H1 (cell line): ENCODE results near the gene FAT1. TPM values are rescaled to one million over a fixed set of nuclear protein-coding genes. Genes with fewer than 3 reads are reported as not detected.

ENCODE experiments used
- CTCF ChIA-PET: fragments of 300-600 bp; sonication (Branson Sonifier 250); formaldehyde crosslinking; loops from one replicate; lab custom pipeline; 2021; ENCODE audit not compliant: partially characterized antibody; lab: Charles Lee
- POLR2A ChIA-PET: fragments of 300-600 bp; sonication (Branson Sonifier 250); formaldehyde crosslinking; loops from one replicate; lab custom pipeline; 2021; ENCODE audit warnings: inconsistent platforms; ENCODE audit not compliant: partially characterized antibody; lab: Charles Lee
- DNase-seq, 2 experiments: peaks; one replicate each; pipeline versions ENCODE4 v3.0.0 to v3.0.0-alpha.2; 2010 to 2022; ENCODE audit warnings: low spot score in 2 of 2, low read depth in 1 of 2, mixed read lengths in 1 of 2
- FAIRE-seq: peaks from 2 replicates; lab custom pipeline; 2011; peaks lifted over from hg19 to GRCh38; lab: Jason Lieb, UNC
- H2AFZ ChIP-seq: 2 replicates; pipeline ENCODE4 v1.8.1; 2012; ENCODE audit warnings: low read length, inconsistent platforms
- H2AK5ac ChIP-seq: 2 replicates; pipeline ENCODE4 v1.6.1; 2013; ENCODE audit warnings: low read depth, low read length
- H2BK120ac ChIP-seq: replicated peaks from 2 replicates; pipeline ENCODE3; 2013; ENCODE audit warnings: low read depth, low read length, inconsistent platforms
- H2BK12ac ChIP-seq: 2 replicates; pipeline ENCODE4 v1.6.1; 2013; ENCODE audit warnings: low read depth, low read length
- H2BK15ac ChIP-seq: 2 replicates; pipeline ENCODE4 v1.6.1; 2013; ENCODE audit warnings: low read length
- H2BK20ac ChIP-seq: 2 replicates; pipeline ENCODE4 v1.6.1; 2013; ENCODE audit warnings: low read length
- H2BK5ac ChIP-seq: 2 replicates; pipeline ENCODE4 v1.6.1; 2013; ENCODE audit warnings: low read depth, low read length
- H3K14ac ChIP-seq: 2 replicates; pipeline ENCODE4 v1.6.1; 2013; ENCODE audit warnings: inconsistent platforms; ENCODE audit not compliant: insufficient read length
- H3K18ac ChIP-seq: 2 replicates; pipeline ENCODE4 v1.6.1; 2013; ENCODE audit warnings: low read length; ENCODE audit errors: extremely low read depth
- H3K23ac ChIP-seq: 2 replicates; pipeline ENCODE4 v1.6.1; 2013; ENCODE audit warnings: inconsistent platforms; ENCODE audit not compliant: insufficient read length
- H3K23me2 ChIP-seq: 2 replicates; pipeline ENCODE4 v1.6.1; 2013; ENCODE audit warnings: low read depth, low read length
- H3K27ac ChIP-seq: 2 replicates; pipeline ENCODE4 v1.6.1; 2011; ENCODE audit warnings: low read depth, low read length, inconsistent platforms
- H3K27me3 ChIP-seq, 4 experiments: replicated peaks in 1 of 4; 1 replicate in 1 of 4; 2 replicates in 3 of 4; pipeline versions ENCODE4 v1.6.1 to v1.8.1; 2011 to 2013; ENCODE audit warnings: low read length in 3 of 4, mild to moderate bottlenecking in 3 of 4, inconsistent platforms in 2 of 4, mixed read lengths in 2 of 4, moderate library complexity in 1 of 4; ENCODE audit not compliant: control insufficient read depth in 3 of 4, insufficient read depth in 3 of 4; ENCODE audit errors: extremely low read depth in 1 of 4
- H3K36me3 ChIP-seq, 4 experiments: 2 replicates each; pipeline versions ENCODE4 v1.6.1 to v1.8.1; 2011 to 2013; ENCODE audit warnings: mild to moderate bottlenecking in 4 of 4, low read length in 3 of 4, moderate library complexity in 2 of 4, control low read depth in 1 of 4, inconsistent platforms in 1 of 4; ENCODE audit not compliant: insufficient read depth in 4 of 4, control insufficient read depth in 2 of 4
- H3K4ac ChIP-seq: replicated peaks from 2 replicates; pipeline ENCODE3; 2013; ENCODE audit warnings: low read length, low read depth, mixed read lengths, inconsistent platforms; ENCODE audit not compliant: insufficient read length
- H3K4me1 ChIP-seq, 4 experiments: replicated peaks in 1 of 4; 1 replicate in 1 of 4; 2 replicates in 3 of 4; pipeline versions ENCODE4 v1.6.1 to v1.8.1; 2011 to 2013; ENCODE audit warnings: low read length in 3 of 4, inconsistent platforms in 2 of 4, mixed read lengths in 1 of 4; ENCODE audit not compliant: insufficient read depth in 4 of 4, control insufficient read depth in 3 of 4
- H3K4me2 ChIP-seq, 2 experiments: 2 replicates each; pipeline versions ENCODE4 v1.6.1 to v1.8.1; 2011 to 2013; ENCODE audit warnings: low read depth in 2 of 2, low read length in 2 of 2, control low read depth in 1 of 2, inconsistent platforms in 1 of 2, mild to moderate bottlenecking in 1 of 2; ENCODE audit not compliant: insufficient read depth in 1 of 2
- H3K4me3 ChIP-seq, 4 experiments: fragments of 200-600, 300-600 bp in 1 of 4; sonication (generic), shearing (Covaris generic), sonication (Bioruptor Twin) in 1 of 4; 2 replicates each; pipeline versions ENCODE4 v1.5.1 to v1.8.1; 2011 to 2016; ENCODE audit warnings: low read length in 4 of 4, low read depth in 3 of 4, control low read depth in 2 of 4, inconsistent platforms in 2 of 4, mild to moderate bottlenecking in 2 of 4, mixed read lengths in 1 of 4, moderate library complexity in 1 of 4; ENCODE audit not compliant: insufficient read depth in 2 of 4; ENCODE audit errors: extremely low read depth in 1 of 4
- H3K56ac ChIP-seq: replicated peaks from 2 replicates; pipeline ENCODE3; 2013; ENCODE audit warnings: low read depth, mild to moderate bottlenecking, mixed read lengths, low read length, inconsistent platforms; ENCODE audit not compliant: insufficient read length
- H3K79me1 ChIP-seq: 2 replicates; pipeline ENCODE4 v1.6.1; 2013; ENCODE audit warnings: low read depth, low read length, control low read depth
- H3K79me2 ChIP-seq, 2 experiments: 2 replicates each; pipeline versions ENCODE4 v1.6.1 to v1.8.1; 2012 to 2013; ENCODE audit warnings: low read length in 2 of 2, mild to moderate bottlenecking in 2 of 2, inconsistent platforms in 1 of 2; ENCODE audit not compliant: insufficient read depth in 2 of 2, control insufficient read depth in 1 of 2
- H3K9ac ChIP-seq, 4 experiments: replicated peaks in 1 of 4; 1 replicate in 1 of 4; 2 replicates in 3 of 4; pipeline versions ENCODE4 v1.6.1 to v1.8.1; 2011 to 2013; ENCODE audit warnings: low read depth in 3 of 4, low read length in 3 of 4, control low read depth in 2 of 4, mild to moderate bottlenecking in 2 of 4, moderate library complexity in 2 of 4, inconsistent platforms in 1 of 4; ENCODE audit errors: extremely low read depth in 1 of 4
- H3K9me3 ChIP-seq, 2 experiments: 2 replicates each; pipeline versions ENCODE4 v1.6.1 to v1.8.1; 2012 to 2013; ENCODE audit warnings: mild to moderate bottlenecking in 2 of 2, moderate library complexity in 2 of 2, control low read depth in 1 of 2, inconsistent platforms in 1 of 2, low read depth in 1 of 2, low read length in 1 of 2, mixed read lengths in 1 of 2; ENCODE audit not compliant: insufficient read depth in 2 of 2
- H4K20me1 ChIP-seq, 2 experiments: replicated peaks in 1 of 2; 2 replicates each; pipeline versions ENCODE3 to v1.8.1; 2011 to 2013; ENCODE audit warnings: inconsistent platforms in 2 of 2, low read length in 2 of 2, mild to moderate bottlenecking in 1 of 2; ENCODE audit not compliant: insufficient read depth in 2 of 2, control insufficient read depth in 1 of 2
- H4K5ac ChIP-seq: 2 replicates; pipeline ENCODE4 v1.6.1; 2013; ENCODE audit warnings: low read length, low read depth, mixed read lengths, inconsistent platforms; ENCODE audit not compliant: insufficient read length
- H4K8ac ChIP-seq: 2 replicates; pipeline ENCODE4 v1.8.0; 2013; ENCODE audit warnings: mild to moderate bottlenecking, moderate library complexity, low read length, inconsistent platforms; ENCODE audit not compliant: insufficient read depth; ENCODE audit errors: extremely low read depth
- H4K91ac ChIP-seq: replicated peaks from 2 replicates; pipeline ENCODE3; 2013; ENCODE audit warnings: low read length, mixed read lengths, inconsistent platforms; ENCODE audit not compliant: insufficient read length
- CHD2 ChIP-seq: IDR thresholded peaks from 2 replicates; pipeline ENCODE4 v1.6.1; 2012; ENCODE audit warnings: low read length, improper control_type of control experiment
- KDM1A ChIP-seq: fragments of 200-600, 300-600 bp; sonication (generic); IDR thresholded peaks from 2 replicates; pipeline ENCODE4 v1.7.1; 2016; ENCODE audit warnings: mild to moderate bottlenecking, low read length, borderline replicate concordance
- KDM4A ChIP-seq: IDR thresholded peaks from one replicate; pipeline ENCODE4 v1.7.1; 2012; ENCODE audit warnings: low read depth, mild to moderate bottlenecking, moderate library complexity, low read length, inconsistent platforms; ENCODE audit not compliant: severe bottlenecking
- MAFK ChIP-seq: IDR thresholded peaks from 2 replicates; pipeline ENCODE4 v1.6.1; 2012; ENCODE audit warnings: low read depth, mild to moderate bottlenecking, improper control_type of control experiment, low read length
- RXRA ChIP-seq: IDR thresholded peaks from 2 replicates; pipeline ENCODE4 v1.6.1; 2011; ENCODE audit warnings: low read depth, mild to moderate bottlenecking, low read length, moderate library complexity; ENCODE audit not compliant: insufficient read depth
- WGBS, 2 experiments: shearing (Covaris generic) in 1 of 2; methylation state at CpG; one replicate each; pipeline versions ENCODE4 v1.1.6 to v1.1.7; 2013 to 2015; ENCODE audit warnings: low lambda C conversion rate in 2 of 2, mixed read lengths in 2 of 2, inconsistent platforms in 1 of 2, low coverage in 1 of 2, missing lambda C conversion rate in 1 of 2; ENCODE audit not compliant: insufficient replicate concordance in 2 of 2, insufficient coverage in 1 of 2, insufficient read length in 1 of 2; ENCODE audit errors: extremely low coverage in 1 of 2, missing lambda C conversion rate in 1 of 2; 5-methylcytosine and 5-hydroxymethylcytosine counted together
- polyA plus RNA-seq, 7 experiments: library from polyadenylated mRNA; depleted of rRNA in 3 of 7; stranded (reverse) in 5 of 7; unstranded in 2 of 7; fragments of >200 nt in 5 of 7; fragments of 200-250 nt in 2 of 7; gene quantifications; 1 replicate in 5 of 7; 2 replicates in 1 of 7; 4 replicates in 1 of 7; pipeline versions ENCODE4 v1.2.1 to v1.2.3, GENCODE V29; 2011 to 2013; ENCODE audit warnings: missing spikeins in 2 of 7, mixed read lengths in 2 of 7
- total RNA-seq: library from RNA; stranded (reverse); fragmentation: NEBNext Ultra II Directional; extraction: Animal tissue kit (Norgen Biotek cat#: 25700); gene quantifications from 2 replicates; pipeline ENCODE4 v1.2.1, GENCODE V29; 2021

FAT1 gene
- total and polyA plus RNA-seq, 2 of the 8 experiments (the other 6 are each of a cell fraction or from before 2014, with no cell fraction given), result 94.4 to 137 TPM

DNA sequence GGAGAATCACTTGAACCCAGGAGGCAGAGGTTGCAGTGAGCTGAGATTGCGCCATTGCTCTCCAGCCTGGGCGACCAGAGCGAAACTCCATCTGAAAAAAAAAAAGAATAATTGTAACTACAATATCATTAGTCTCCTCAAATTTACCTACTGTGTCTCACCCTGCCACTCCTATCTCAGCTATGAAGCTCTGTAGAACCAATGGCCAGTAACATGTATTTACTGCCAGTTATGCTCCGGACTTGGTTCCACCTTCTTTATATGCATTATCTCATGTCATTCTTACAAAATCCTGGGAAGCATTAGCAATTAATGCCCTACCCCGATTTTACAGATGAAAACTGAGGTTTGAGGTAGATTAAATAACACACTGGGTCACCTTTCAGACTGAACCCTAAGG is 7.0 kb upstream of the FAT1 start:
- peaks cover 0 to 4% (median 0%) of the 10 kb centered on the region in 4 experiments; a peak in 1 of 7 replicates for H3K27me3 ChIP-seq
- H3K14ac ChIP-seq, result no peak overlapping the region
- H3K23ac ChIP-seq, result no peak overlapping the region
- no peak for TF ChIP-seq KDM4A
- no peak for TF ChIP-seq MAFK
- no peak for TF ChIP-seq RXRA
- TF ChIP-seq CHD2, result no peak
- TF ChIP-seq KDM1A, result no peak
- TF ChIP-seq, all 59 proteins: peak for 0
- Histone ChIP-seq H3K56ac (no peak overlapping the region), H2AK5ac (no peak overlapping the region), H3K79me1 (no peaks in the 10 kb centered on the region), H3K23me2 (peaks cover 5% of the 10 kb centered on the region; the same call in 1 of the 2 replicates), H2BK12ac (no peak overlapping the region), H2BK5ac (no peak overlapping the region), H3K4me2 (no peak overlapping the region), H2AFZ (no peak overlapping the region), H4K20me1 (no peaks in the 10 kb centered on the region), H2BK120ac (no peak overlapping the region), H4K8ac (no peak overlapping the region), H3K36me3 (no peaks in the 10 kb centered on the region), H4K91ac (no peak overlapping the region), H3K4me1 (peaks cover 2 to 6% (median 4%) of the 10 kb centered on the region in 4 experiments; a peak in 4 of 7 replicates), H4K5ac (no peak overlapping the region), H2BK15ac (no peak overlapping the region), H3K79me2 (no peaks in the 10 kb centered on the region), H3K18ac (no peak overlapping the region), H3K9ac (no peak overlapping the region), H3K27ac (no peak overlapping the region), H2BK20ac (no peak overlapping the region), H3K9me3 (no peaks in the 10 kb centered on the region), H3K4me3 (no peak overlapping the region), H3K4ac (no peak overlapping the region)
- ChIA-PET CTCF (interaction anchor here (0.6 to 1.2 kb wide), 2 partner anchors 9 to 338 kb away, joined by 4 read pairs; no protein-coding TSS in a partner anchor), POLR2A (no interaction called here)
- WGBS, 2 experiments, result 83% methylated on average over 5 of the region's 5 CpGs; no CpG with 5 or more reads in 1 of the 2 experiments
- no peak for FAIRE-seq
- DNase-seq, result no peak
